HL-60 (cell line): ENCODE data around the gene HCRTR1.

Source experiments
- CTCF ChIP-seq: IDR thresholded peaks from one replicate; pipeline ENCODE4 v1.5.1; 2011; ENCODE audit warnings: low read length, control low read depth, inconsistent platforms; ENCODE audit not compliant: insufficient read depth
- POLR2AphosphoS5 ChIP-seq: IDR thresholded peaks from 2 replicates; pipeline ENCODE4 v1.6.1; 2012; ENCODE audit warnings: low read depth
- REST ChIP-seq: IDR thresholded peaks from 2 replicates; pipeline ENCODE4 v1.6.1; 2012; ENCODE audit warnings: low read depth; ENCODE audit not compliant: insufficient replicate concordance

- TF ChIP-seq CTCF (no peak), REST (no peak), POLR2AphosphoS5 (no peak)
Measured at GRCh38 chr1:31567956-31568570, 49.4 kb upstream of the HCRTR1 start.
